ENCODE data around the gene TBRG4. TPM values are rescaled to one million over a fixed set of nuclear protein-coding genes. Genes with fewer than 3 reads are reported as not detected.
A peak's percentile ranks its signal among the peaks of the same experiment; 100 is the strongest.

The TBRG4 gene
- total RNA-seq, 1 experiment from 2014 or later: 127 TPM

DNA sequence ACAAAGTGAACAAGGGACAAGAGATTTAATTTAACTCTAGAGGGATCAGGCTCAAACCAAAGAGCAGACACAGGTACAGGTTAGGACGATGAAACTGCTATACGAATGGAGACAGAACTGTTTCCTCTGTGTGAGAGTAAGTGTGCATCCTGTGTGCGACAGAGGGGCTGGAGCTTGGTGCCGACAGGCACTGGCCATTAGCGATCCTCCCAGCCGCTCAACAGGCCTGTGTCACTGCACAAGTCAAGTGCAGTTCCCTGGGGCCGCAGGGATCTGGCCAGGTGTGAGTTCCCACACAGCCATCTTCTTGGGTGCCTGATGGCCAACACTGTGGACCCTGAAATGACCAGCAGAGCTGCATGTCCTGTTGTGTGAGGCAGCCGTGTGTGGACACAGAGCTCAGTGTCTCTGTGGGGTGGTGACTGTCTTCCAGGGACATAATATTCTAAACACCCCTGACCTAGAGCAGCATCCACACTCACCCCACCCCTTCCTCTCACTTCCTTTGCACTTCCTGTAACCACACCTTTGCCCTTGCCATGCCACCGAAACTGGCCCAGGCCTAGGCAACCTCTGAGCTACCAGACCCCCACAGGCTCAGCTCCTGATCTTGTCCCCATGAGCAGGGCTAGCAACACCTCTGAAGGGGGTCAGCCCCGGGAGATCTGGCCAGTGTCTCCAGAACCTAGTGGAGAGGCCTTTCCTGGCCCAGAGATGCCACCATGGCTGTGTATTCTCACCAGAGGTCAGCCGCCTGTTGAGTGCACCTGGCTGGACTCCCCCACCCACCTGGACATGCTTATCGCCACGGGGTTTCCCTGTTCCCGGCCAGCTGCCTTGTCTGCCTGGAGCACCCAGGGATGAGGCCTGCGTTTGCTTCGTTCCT, 11.7 kb upstream of the TBRG4 start:
- no peak overlapping the region for H3K4ac ChIP-seq (ENCODE audit: low read depth, low read length)
- no peak overlapping the region for H3K23ac ChIP-seq (ENCODE audit: insufficient read length, low read depth, low read length)
- WGBS (ENCODE audit: extremely low coverage, insufficient read length, low lambda C conversion rate): no CpG with 5 or more reads among the region's 16 CpGs
- H3K27me3 Mint-ChIP-seq (ENCODE audit: low read depth): peaks cover 10% of the 10 kb centered on the region
- H2BK15ac ChIP-seq (ENCODE audit: low read depth, low read length): no peak overlapping the region
- H3K9me3 Mint-ChIP-seq: no peaks in the 10 kb centered on the region
- H3T11ph ChIP-seq (ENCODE audit: low read length): no peak overlapping the region
- H3K27ac ChIP-seq (ENCODE audit: insufficient read length, low read depth, low read length): no peak overlapping the region
- no peaks in the 10 kb centered on the region for H3K9me3 ChIP-seq (ENCODE audit: control insufficient read depth, low read depth, low read length)
- H3K23me2 ChIP-seq (ENCODE audit: insufficient read length, low read depth, low read length, poor library complexity, severe bottlenecking): no peaks in the 10 kb centered on the region
- no peak overlapping the region for H4K8ac ChIP-seq (replicated peaks; ENCODE audit: insufficient read length, low read depth, low read length)
- H2AK5ac ChIP-seq (ENCODE audit: insufficient read length, low read length): no peak overlapping the region
- no peaks in the 10 kb centered on the region for H4K20me1 ChIP-seq (ENCODE audit: control insufficient read depth, insufficient read depth, insufficient read length)
- H2BK5ac ChIP-seq (ENCODE audit: insufficient read length, low read length): no peak overlapping the region
- H3K4me1 Mint-ChIP-seq: peaks cover 11% of the 10 kb centered on the region in 2 experiments
- no peak overlapping the region for H4K91ac ChIP-seq (ENCODE audit: insufficient read length, low read depth, low read length)
- H3K14ac ChIP-seq (ENCODE audit: insufficient read depth, low read length): no peak overlapping the region
- H3K27ac Mint-ChIP-seq: peak overlapping the region in 1 of 3 experiments; percentile 61; a peak in 1 of 7 replicates
- no peak overlapping the region for H2BK12ac ChIP-seq (ENCODE audit: insufficient read length, low read depth, low read length)
- no peak overlapping the region for H3K4me3 Mint-ChIP-seq
- no peak overlapping the region for H3K9ac ChIP-seq (ENCODE audit: extremely low read depth, insufficient read length, low read length)
- no peak overlapping the region for H3K56ac ChIP-seq (ENCODE audit: insufficient read length, low read depth, low read length)
- H2BK20ac ChIP-seq (ENCODE audit: low read depth, low read length, poor library complexity, severe bottlenecking): no peak overlapping the region
- H3K27me3 ChIP-seq (ENCODE audit: insufficient read depth, low read length): no peaks in the 10 kb centered on the region
- no peaks in the 10 kb centered on the region for H3K79me2 ChIP-seq (ENCODE audit: insufficient read depth, low read length)
- H3K18ac ChIP-seq (ENCODE audit: insufficient read length, low read depth, low read length): no peak overlapping the region
- no peak overlapping the region for H3K4me2 ChIP-seq (ENCODE audit: insufficient read depth, insufficient read length, low read length)
- no peak for DNase-seq
- no peaks in the 10 kb centered on the region for H3K4me1 ChIP-seq (ENCODE audit: insufficient read depth, low read length)
- no peaks in the 10 kb centered on the region for H3K36me3 Mint-ChIP-seq (ENCODE audit: insufficient read depth in 1 of 3, low read depth in 3 of 3)
- TF ChIP-seq, protein P1, sequence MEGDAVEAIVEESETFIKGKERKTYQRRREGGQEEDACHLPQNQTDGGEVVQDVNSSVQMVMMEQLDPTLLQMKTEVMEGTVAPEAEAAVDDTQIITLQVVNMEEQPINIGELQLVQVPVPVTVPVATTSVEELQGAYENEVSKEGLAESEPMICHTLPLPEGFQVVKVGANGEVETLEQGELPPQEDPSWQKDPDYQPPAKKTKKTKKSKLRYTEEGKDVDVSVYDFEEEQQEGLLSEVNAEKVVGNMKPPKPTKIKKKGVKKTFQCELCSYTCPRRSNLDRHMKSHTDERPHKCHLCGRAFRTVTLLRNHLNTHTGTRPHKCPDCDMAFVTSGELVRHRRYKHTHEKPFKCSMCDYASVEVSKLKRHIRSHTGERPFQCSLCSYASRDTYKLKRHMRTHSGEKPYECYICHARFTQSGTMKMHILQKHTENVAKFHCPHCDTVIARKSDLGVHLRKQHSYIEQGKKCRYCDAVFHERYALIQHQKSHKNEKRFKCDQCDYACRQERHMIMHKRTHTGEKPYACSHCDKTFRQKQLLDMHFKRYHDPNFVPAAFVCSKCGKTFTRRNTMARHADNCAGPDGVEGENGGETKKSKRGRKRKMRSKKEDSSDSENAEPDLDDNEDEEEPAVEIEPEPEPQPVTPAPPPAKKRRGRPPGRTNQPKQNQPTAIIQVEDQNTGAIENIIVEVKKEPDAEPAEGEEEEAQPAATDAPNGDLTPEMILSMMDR (conservative IDR thresholded peaks at IDR 0.05): no peak
- H2BK120ac ChIP-seq (ENCODE audit: low read depth, low read length, poor library complexity, severe bottlenecking): no peak overlapping the region
- H3K79me1 ChIP-seq (ENCODE audit: insufficient read depth, low read depth, low read length, poor library complexity, severe bottlenecking): no peaks in the 10 kb centered on the region
- H2AFZ ChIP-seq (ENCODE audit: low read length): no peak overlapping the region
- no peak overlapping the region for H4K5ac ChIP-seq (ENCODE audit: insufficient read length, low read depth, low read length)

Data from H9 (cell line).